Neuronal stem cell (in vitro differentiated cells): ENCODE results near the gene VAMP8.

Experiments used
- DNase-seq: peaks from one replicate; pipeline ENCODE4 v3.0.0-alpha.2; 2013; ENCODE audit warnings: low spot score
- H2AFZ ChIP-seq: one replicate; pipeline ENCODE4 v1.6.1; 2013; ENCODE audit warnings: mild to moderate bottlenecking, low read length, inconsistent platforms
- H2AK5ac ChIP-seq: 2 replicates; pipeline ENCODE4 v1.6.1; 2013; ENCODE audit warnings: low read depth, mild to moderate bottlenecking, inconsistent platforms, low read length, moderate library complexity, mixed read lengths
- H2BK120ac ChIP-seq: 2 replicates; pipeline ENCODE4 v1.6.1; 2013; ENCODE audit warnings: low read depth, mild to moderate bottlenecking, inconsistent platforms, low read length, moderate library complexity, mixed read lengths
- H2BK12ac ChIP-seq: one replicate; pipeline ENCODE4 v1.6.1; 2013; ENCODE audit warnings: low read length, inconsistent platforms
- H2BK15ac ChIP-seq: 2 replicates; pipeline ENCODE4 v1.6.1; 2013; ENCODE audit warnings: mild to moderate bottlenecking, low read length, inconsistent platforms, mixed read lengths
- H2BK5ac ChIP-seq: one replicate; pipeline ENCODE4 v1.6.1; 2013; ENCODE audit warnings: inconsistent platforms, mild to moderate bottlenecking, low read length, moderate library complexity
- H3K14ac ChIP-seq: one replicate; pipeline ENCODE4 v1.6.1; 2013; ENCODE audit warnings: low read length, inconsistent platforms
- H3K18ac ChIP-seq: 2 replicates; pipeline ENCODE4 v1.6.1; 2013; ENCODE audit warnings: low read length, inconsistent platforms
- H3K23ac ChIP-seq: 2 replicates; pipeline ENCODE4 v1.6.1; 2013; ENCODE audit warnings: low read depth, mild to moderate bottlenecking, mixed read lengths, low read length, inconsistent platforms; ENCODE audit not compliant: poor library complexity
- H3K27ac ChIP-seq: replicated peaks from 3 replicates; pipeline ENCODE4 v1.5.1; 2013; ENCODE audit warnings: low read length, inconsistent platforms
- H3K27me3 ChIP-seq, 3 experiments: 2 replicates each; pipeline ENCODE4 v1.6.1; 2013; ENCODE audit warnings: low read length in 3 of 3, mild to moderate bottlenecking in 2 of 3, inconsistent platforms in 1 of 3, low read depth in 1 of 3, mixed read lengths in 1 of 3, moderate library complexity in 1 of 3; ENCODE audit not compliant: control insufficient read depth in 3 of 3, insufficient read depth in 3 of 3
- H3K36me3 ChIP-seq, 2 donors: replicated peaks in 1 of 2; 2 replicates each; pipeline ENCODE4 v1.6.1; 2013; ENCODE audit warnings: low read length in 2 of 2; ENCODE audit not compliant: control insufficient read depth in 2 of 2, insufficient read depth in 2 of 2
- H3K4ac ChIP-seq: 2 replicates; pipeline ENCODE4 v1.6.1; 2013; ENCODE audit warnings: inconsistent platforms, mild to moderate bottlenecking, low read length, moderate library complexity
- H3K4me1 ChIP-seq, 2 donors: 1 replicate in 1 of 2; 2 replicates in 1 of 2; pipeline ENCODE4 v1.6.1; 2013; ENCODE audit warnings: low read length in 2 of 2, low read depth in 1 of 2; ENCODE audit not compliant: control insufficient read depth in 2 of 2, insufficient read depth in 1 of 2
- H3K4me2 ChIP-seq: one replicate; pipeline ENCODE4 v1.6.1; 2013; ENCODE audit warnings: mild to moderate bottlenecking, low read length, inconsistent platforms; ENCODE audit not compliant: insufficient read depth, poor library complexity, severe bottlenecking
- H3K4me3 ChIP-seq, 2 donors: 2 replicates each; pipeline ENCODE4 v1.5.1; 2013; ENCODE audit warnings: low read length in 2 of 2, mild to moderate bottlenecking in 2 of 2, inconsistent platforms in 1 of 2, moderate library complexity in 1 of 2
- H3K79me1 ChIP-seq: one replicate; pipeline ENCODE4 v1.6.1; 2013; ENCODE audit warnings: low read depth, mild to moderate bottlenecking, inconsistent platforms, low read length, moderate library complexity
- H3K9ac ChIP-seq: one replicate; pipeline ENCODE4 v1.6.1; 2013; ENCODE audit warnings: mild to moderate bottlenecking, low read depth, low read length, inconsistent platforms; ENCODE audit not compliant: poor library complexity
- H3K9me3 ChIP-seq, 2 donors: replicated peaks in 1 of 2; 2 replicates each; pipeline versions ENCODE3 to v1.6.1; 2013; ENCODE audit warnings: low read length in 2 of 2, mild to moderate bottlenecking in 2 of 2, inconsistent platforms in 1 of 2, low read depth in 1 of 2, mixed read lengths in 1 of 2, moderate library complexity in 1 of 2; ENCODE audit not compliant: control insufficient read depth in 2 of 2, insufficient read depth in 1 of 2
- H4K8ac ChIP-seq: one replicate; pipeline ENCODE4 v1.6.1; 2013; ENCODE audit warnings: low read depth, mild to moderate bottlenecking, inconsistent platforms, low read length, moderate library complexity
- H4K91ac ChIP-seq: one replicate; pipeline ENCODE4 v1.6.1; 2013; ENCODE audit warnings: low read length, low read depth, mild to moderate bottlenecking, inconsistent platforms; ENCODE audit not compliant: poor library complexity
- WGBS, 2 donors: extraction: QIAGEN DNeasy Blood & Tissue Kit; methylation state at CpG; one replicate each; pipeline ENCODE4 v1.1.7; 2013; ENCODE audit warnings: missing lambda C conversion rate in 2 of 2, mixed read lengths in 1 of 2; ENCODE audit not compliant: insufficient read length in 2 of 2, insufficient replicate concordance in 1 of 2; ENCODE audit errors: extremely low coverage in 2 of 2; 5-methylcytosine and 5-hydroxymethylcytosine counted together

VAMP8 gene

DNA sequence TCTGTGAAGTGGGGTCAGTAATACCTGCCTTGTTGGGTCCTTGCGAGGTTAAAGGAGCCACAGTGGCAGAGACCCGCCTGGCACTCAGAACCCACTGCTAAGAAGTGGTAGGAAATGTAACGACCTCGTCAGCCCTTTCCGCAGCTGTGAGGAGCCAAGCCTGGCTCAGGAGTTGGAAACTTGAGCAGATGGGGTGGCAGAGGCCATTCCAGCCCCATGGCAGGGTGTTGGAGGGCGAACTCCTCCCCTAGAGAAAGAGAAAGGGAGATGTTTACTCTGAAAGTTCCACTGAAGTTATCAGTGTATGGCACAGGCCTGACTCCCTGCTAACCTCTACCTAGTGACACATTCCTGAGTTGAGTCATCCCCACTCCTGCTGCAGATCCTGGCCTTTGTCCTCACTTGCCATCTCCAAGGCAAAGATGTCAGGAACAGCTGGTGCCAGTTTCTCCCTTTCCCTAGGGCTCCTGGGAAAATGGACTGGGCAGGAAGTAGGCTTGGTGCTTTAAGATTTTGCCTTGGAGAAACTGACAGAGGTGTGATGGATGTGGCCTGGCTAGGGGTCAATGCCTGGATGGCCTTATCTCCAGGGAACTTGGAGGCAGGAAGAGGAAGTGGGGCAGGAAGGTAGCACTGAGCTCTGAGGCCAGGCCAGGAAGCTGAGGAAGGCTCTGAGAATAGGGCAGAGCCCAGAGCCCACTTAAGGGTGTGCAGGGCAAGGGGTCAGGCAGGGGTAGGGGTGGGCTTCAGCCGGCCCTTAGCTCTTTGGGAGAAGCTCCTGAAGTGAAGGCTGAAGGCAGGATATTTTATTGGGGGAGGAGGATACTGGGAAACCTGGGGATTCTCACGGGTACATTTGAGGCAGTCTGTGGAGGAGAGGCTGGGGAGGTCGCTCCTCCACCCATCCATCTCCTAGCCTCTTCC is 7.7 kb downstream of the VAMP8 start:
- no CpG with 5 or more reads among the region's 9 CpGs for WGBS, 2 donors
- no peak overlapping the region for H3K23ac ChIP-seq
- H3K4me2 ChIP-seq, result no peak overlapping the region
- H3K4ac ChIP-seq, result no peak overlapping the region
- no peak overlapping the region for H2AK5ac ChIP-seq
- H4K8ac ChIP-seq, result no peak overlapping the region
- no peak overlapping the region for H2BK15ac ChIP-seq
- no peaks in the 10 kb centered on the region for H3K9me3 ChIP-seq
- no peak for DNase-seq
- H2BK12ac ChIP-seq, result no peak overlapping the region
- peak overlapping the region; percentile 58 for H2AFZ ChIP-seq
- H3K9ac ChIP-seq, result no peak overlapping the region
- H3K4me3 ChIP-seq, result no peak overlapping the region
- no peak overlapping the region for H3K27ac ChIP-seq
- H2BK120ac ChIP-seq, result no peak overlapping the region
- no peak overlapping the region for H4K91ac ChIP-seq
- H3K4me1 ChIP-seq, result peaks cover 6 to 15% of the 10 kb centered on the region in 2 donors
- H3K18ac ChIP-seq, result no peak overlapping the region
- peak overlapping the region; percentile 43 for H2BK5ac ChIP-seq
- H3K79me1 ChIP-seq, result no peaks in the 10 kb centered on the region
- peaks cover 0 to 26% (median 3%) of the 10 kb centered on the region in 3 experiments for H3K27me3 ChIP-seq
- no peak overlapping the region for H3K14ac ChIP-seq
- no peaks in the 10 kb centered on the region for H3K36me3 ChIP-seq

DNA sequence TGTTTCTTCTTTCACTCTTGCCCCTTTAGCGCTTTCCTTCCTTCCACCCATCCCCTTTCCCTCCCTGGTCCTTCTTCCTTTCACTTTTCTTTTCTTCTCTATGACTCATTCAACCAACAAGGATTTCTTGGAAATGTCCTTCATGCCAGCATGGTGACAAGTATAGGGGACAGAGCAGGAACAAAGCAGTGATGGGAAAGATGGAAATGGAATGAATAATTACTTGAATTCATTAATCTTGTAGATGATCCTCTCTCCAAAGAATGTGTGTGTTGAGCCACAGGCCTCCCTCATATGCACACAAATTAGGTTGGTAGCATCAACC is 8.4 kb downstream of the VAMP8 start:
- H2BK15ac ChIP-seq, result no peak overlapping the region
- H2BK12ac ChIP-seq, result no peak overlapping the region
- H2AFZ ChIP-seq, result peak overlapping the region; percentile 58
- no peak overlapping the region for H3K4ac ChIP-seq
- H3K4me1 ChIP-seq, result peaks cover 6 to 15% of the 10 kb centered on the region in 2 donors
- H4K91ac ChIP-seq, result no peak overlapping the region
- no peaks in the 10 kb centered on the region for H3K79me1 ChIP-seq
- no peak overlapping the region for H3K14ac ChIP-seq
- H2BK120ac ChIP-seq, result no peak overlapping the region
- H4K8ac ChIP-seq, result no peak overlapping the region
- no peak overlapping the region for H3K4me3 ChIP-seq
- H3K23ac ChIP-seq, result no peak overlapping the region
- H3K9ac ChIP-seq, result no peak overlapping the region
- H3K4me2 ChIP-seq, result no peak overlapping the region
- no peak overlapping the region for H3K27ac ChIP-seq
- no peak for DNase-seq
- no peak overlapping the region for H2BK5ac ChIP-seq
- no peaks in the 10 kb centered on the region for H3K36me3 ChIP-seq
- no CpG with 5 or more reads among the region's 1 CpG for WGBS, 2 donors
- H3K27me3 ChIP-seq, result peaks cover 0 to 26% (median 3%) of the 10 kb centered on the region in 3 experiments
- no peak overlapping the region for H2AK5ac ChIP-seq
- H3K9me3 ChIP-seq, result no peaks in the 10 kb centered on the region
- no peak overlapping the region for H3K18ac ChIP-seq

DNA sequence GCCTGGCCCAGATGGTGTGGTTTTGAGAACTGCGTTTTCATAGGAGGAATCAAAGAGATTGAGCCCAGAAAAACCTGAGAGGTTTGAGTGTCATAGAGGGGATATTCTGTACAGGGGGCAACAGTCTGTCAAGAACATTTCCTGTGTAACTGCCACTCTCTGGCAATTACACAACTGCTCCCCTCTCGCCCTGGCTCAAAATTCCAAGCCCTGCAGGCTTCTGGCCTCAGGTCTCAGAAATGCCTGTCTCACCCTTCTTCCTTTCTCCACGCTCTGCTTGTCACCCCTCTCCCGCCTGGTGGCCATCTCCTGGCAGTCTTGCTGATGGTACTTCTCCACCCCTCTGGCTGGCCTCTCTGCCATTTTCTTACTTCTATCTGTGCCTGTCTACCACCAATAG is 10.8 kb downstream of the VAMP8 start:
- Histone ChIP-seq H3K4me1 (peaks cover 6 to 15% of the 10 kb centered on the region in 2 donors), H3K4me3 (no peak overlapping the region), H3K9me3 (peaks cover 0 to 2% of the 10 kb centered on the region in 2 donors), H3K18ac (no peak overlapping the region), H4K91ac (no peak overlapping the region), H3K23ac (no peak overlapping the region), H4K8ac (no peak overlapping the region), H3K4me2 (no peak overlapping the region), H2AK5ac (no peak overlapping the region), H3K27me3 (peaks cover 0 to 24% (median 3%) of the 10 kb centered on the region in 3 experiments), H2AFZ (peak overlapping the region; percentile 46), H2BK12ac (no peak overlapping the region), H3K79me1 (no peaks in the 10 kb centered on the region), H2BK120ac (no peak overlapping the region), H3K27ac (no peak overlapping the region), H3K9ac (no peak overlapping the region), H2BK15ac (no peak overlapping the region), H3K14ac (no peak overlapping the region), H3K36me3 (no peaks in the 10 kb centered on the region), H2BK5ac (no peak overlapping the region), H3K4ac (no peak overlapping the region)
- DNase-seq, result no peak
- WGBS, 2 donors, result no CpG with 5 or more reads among the region's 4 CpGs

- no peak overlapping the region for H3K18ac ChIP-seq
- H2AK5ac ChIP-seq, result no peak overlapping the region
- no peak overlapping the region for H3K4ac ChIP-seq
- no peak overlapping the region for H4K91ac ChIP-seq
- H2BK15ac ChIP-seq, result no peak overlapping the region
- no peak overlapping the region for H3K4me2 ChIP-seq
- no peak overlapping the region for H3K14ac ChIP-seq
- peak overlapping the region; percentile 46 for H2AFZ ChIP-seq
- H3K79me1 ChIP-seq, result no peaks in the 10 kb centered on the region
- H3K9ac ChIP-seq, result no peak overlapping the region
- no peak overlapping the region for H3K4me3 ChIP-seq
- peaks cover 0 to 2% of the 10 kb centered on the region in 2 donors for H3K9me3 ChIP-seq
- H2BK5ac ChIP-seq, result no peak overlapping the region
- DNase-seq, result no peak
- WGBS, 2 donors, result no CpG with 5 or more reads among the region's 4 CpGs
- H3K23ac ChIP-seq, result no peak overlapping the region
- H3K27ac ChIP-seq, result no peak overlapping the region
- no peak overlapping the region for H2BK12ac ChIP-seq
- peaks cover 0 to 22% (median 3%) of the 10 kb centered on the region in 3 experiments for H3K27me3 ChIP-seq
- no peak overlapping the region for H2BK120ac ChIP-seq
- peaks cover 6 to 15% of the 10 kb centered on the region in 2 donors for H3K4me1 ChIP-seq
- H4K8ac ChIP-seq, result no peak overlapping the region
- H3K36me3 ChIP-seq, result no peaks in the 10 kb centered on the region
Observed at GRCh38 chr2:85588645-85589044, 11.3 kb downstream of the VAMP8 start.
